IMR-90 (cell line): ENCODE data around the gene FERMT2. TPM values are rescaled to one million over a fixed set of nuclear protein-coding genes. Genes with fewer than 3 reads are reported as not detected.

ENCODE experiments used
- ATAC-seq: fragments of 200-7000 bp; cut with Tn5 transposase; 2 replicates; pipeline ENCODE4 v1.9.1; 2020; ENCODE audit warnings: low read depth, mild to moderate bottlenecking, moderate library complexity
- BruUV-seq: library from RNA; stranded (reverse); fragments of 400-500 nt; replicated peaks from 2 replicates; lab custom pipeline; 2021; lab: Mats Ljungman, UMichigan
- CTCF ChIA-PET: fragments of 300-600 bp; formaldehyde crosslinking; extraction: SDS; loops from one replicate; lab custom pipeline; 2021; ENCODE audit warnings: antibody characterized with exemption; lab: Yijun Ruan, JAX
- POLR2A ChIA-PET: fragments of 300-600 bp; sonication (Branson Sonifier 250); formaldehyde crosslinking; loops from one replicate; lab custom pipeline; 2022; ENCODE audit warnings: antibody characterized with exemption; ENCODE audit not compliant: unreplicated experiment; lab: Charles Lee
- DNase-seq: peaks from one replicate; pipeline ENCODE4 v3.0.0; 2013
- H2AFZ ChIP-seq: replicated peaks from 2 replicates; pipeline ENCODE3; 2013; ENCODE audit warnings: low read length, mild to moderate bottlenecking; ENCODE audit not compliant: poor library complexity
- H2AK5ac ChIP-seq: 2 replicates; pipeline ENCODE4 v1.6.1; 2013; ENCODE audit warnings: low read depth, low read length, inconsistent platforms
- H2AK9ac ChIP-seq: replicated peaks from 2 replicates; pipeline ENCODE3; 2013; ENCODE audit warnings: mild to moderate bottlenecking, low read depth, low read length, moderate library complexity; ENCODE audit not compliant: poor library complexity
- H2BK120ac ChIP-seq: 2 replicates; pipeline ENCODE4 v1.6.1; 2013; ENCODE audit warnings: low read depth, low read length, inconsistent platforms
- H2BK15ac ChIP-seq: 3 replicates; pipeline ENCODE4 v1.6.1; 2013; ENCODE audit warnings: low read depth, low read length, inconsistent platforms
- H2BK20ac ChIP-seq: 2 replicates; pipeline ENCODE4 v1.6.1; 2013; ENCODE audit warnings: low read depth, mild to moderate bottlenecking, inconsistent platforms, low read length, moderate library complexity
- H2BK5ac ChIP-seq: 2 replicates; pipeline ENCODE4 v1.6.1; 2013; ENCODE audit warnings: mild to moderate bottlenecking, low read depth, low read length, inconsistent platforms; ENCODE audit not compliant: poor library complexity, severe bottlenecking
- H3K14ac ChIP-seq: replicated peaks from 2 replicates; pipeline ENCODE4 v1.6.1; 2013; ENCODE audit warnings: low read depth, low read length, inconsistent platforms
- H3K18ac ChIP-seq: 2 replicates; pipeline ENCODE4 v1.6.1; 2013; ENCODE audit warnings: low read depth, low read length, control low read depth
- H3K23ac ChIP-seq: 2 replicates; pipeline ENCODE4 v1.6.1; 2013; ENCODE audit warnings: low read depth, low read length, inconsistent platforms
- H3K27ac ChIP-seq: 2 replicates; pipeline ENCODE4 v1.5.1; 2013; ENCODE audit warnings: mild to moderate bottlenecking, control low read depth, low read length; ENCODE audit not compliant: insufficient read depth
- H3K27me3 ChIP-seq: 2 replicates; pipeline ENCODE4 v1.6.1; 2013; ENCODE audit warnings: low read length; ENCODE audit not compliant: control insufficient read depth, insufficient read depth
- H3K36me3 ChIP-seq: 2 replicates; pipeline ENCODE4 v1.6.1; 2013; ENCODE audit warnings: low read length, mixed read lengths; ENCODE audit not compliant: control insufficient read depth, insufficient read depth
- H3K4ac ChIP-seq: 2 replicates; pipeline ENCODE4 v1.6.1; 2013; ENCODE audit warnings: low read depth, low read length, inconsistent platforms
- H3K4me1 ChIP-seq: 2 replicates; pipeline ENCODE4 v1.6.1; 2013; ENCODE audit warnings: low read length, mixed read lengths; ENCODE audit not compliant: control insufficient read depth, insufficient read depth
- H3K4me2 ChIP-seq: 2 replicates; pipeline ENCODE4 v1.6.1; 2013; ENCODE audit warnings: low read depth, mild to moderate bottlenecking, control low read depth, low read length, moderate library complexity
- H3K4me3 ChIP-seq: 2 replicates; pipeline ENCODE4 v1.5.1; 2013; ENCODE audit warnings: low read depth, mild to moderate bottlenecking, control low read depth, low read length, moderate library complexity; ENCODE audit not compliant: insufficient read depth
- H3K56ac ChIP-seq: 2 replicates; pipeline ENCODE4 v1.6.1; 2013; ENCODE audit warnings: low read length, inconsistent platforms; ENCODE audit not compliant: insufficient read depth; ENCODE audit errors: extremely low read depth
- H3K79me1 ChIP-seq, 2 experiments: 2 replicates each; pipeline ENCODE4 v1.6.1; 2013; ENCODE audit warnings: low read length in 2 of 2, inconsistent platforms in 1 of 2, low read depth in 1 of 2
- H3K9ac ChIP-seq: 2 replicates; pipeline ENCODE4 v1.6.1; 2013; ENCODE audit warnings: low read depth, low read length, control low read depth
- H3K9me1 ChIP-seq: 2 replicates; pipeline ENCODE4 v1.6.1; 2013; ENCODE audit warnings: low read length, inconsistent platforms; ENCODE audit not compliant: insufficient read depth
- H3K9me3 ChIP-seq: 2 replicates; pipeline ENCODE4 v1.6.1; 2013; ENCODE audit warnings: low read length; ENCODE audit not compliant: control insufficient read depth, insufficient read depth
- H4K20me1 ChIP-seq: 2 replicates; pipeline ENCODE4 v1.6.1; 2013; ENCODE audit warnings: low read length, inconsistent platforms; ENCODE audit not compliant: insufficient read depth
- H4K5ac ChIP-seq: 2 replicates; pipeline ENCODE4 v1.6.1; 2013; ENCODE audit warnings: mild to moderate bottlenecking, low read depth, low read length, control low read depth
- H4K8ac ChIP-seq, 2 experiments: 2 replicates each; pipeline ENCODE4 v1.6.1; 2013; ENCODE audit warnings: low read depth in 2 of 2, low read length in 2 of 2, control low read depth in 1 of 2, inconsistent platforms in 1 of 2
- H4K91ac ChIP-seq: 2 replicates; pipeline ENCODE4 v1.6.1; 2013; ENCODE audit warnings: low read depth, low read length, inconsistent platforms; ENCODE audit not compliant: insufficient read depth
- FOS ChIP-seq: fragments of 150-350 bp; IDR thresholded peaks from 2 replicates; pipeline ENCODE4 v1.6.1; 2016; ENCODE audit warnings: low read depth, low read length
- MAZ ChIP-seq: IDR thresholded peaks from 2 replicates; pipeline ENCODE4 v1.6.1; 2012; ENCODE audit warnings: low read depth, mild to moderate bottlenecking, low read length, improper control_type of control experiment, moderate library complexity, borderline replicate concordance
- NFE2L2 ChIP-seq: fragments of 150-350 bp; IDR thresholded peaks from 2 replicates; pipeline ENCODE4 v1.6.1; 2016; ENCODE audit warnings: low read depth, mild to moderate bottlenecking, low read length
- WGBS, 2 experiments: methylation state at CpG; one replicate each; pipeline versions ENCODE4 v1.1.5 to v1.1.7; 2013; ENCODE audit warnings: missing lambda C conversion rate in 2 of 2; ENCODE audit not compliant: insufficient read length in 1 of 2; ENCODE audit errors: extremely low coverage in 2 of 2; 5-methylcytosine and 5-hydroxymethylcytosine counted together
- dilution Hi-C: fragments of 300-500 bp; cut with HindIII; formaldehyde crosslinking; loops from one replicate; pipeline ENCODE4 v1.14.3; 2018; ENCODE audit warnings: low sequenced_read_pairs; ENCODE audit not compliant: unreplicated experiment
- in situ Hi-C: fragments of 300-500 bp; cut with MboI; formaldehyde crosslinking; loops from 3 replicates; pipeline ENCODE4 v1.14.3; 2019; ENCODE audit warnings: low sequenced_read_pairs, inconsistent platforms, mixed read lengths
- intact Hi-C: fragments of 100-400 bp; cut with micrococcal nuclease; formaldehyde crosslinking; loops from 2 replicates; pipeline ENCODE4 v1.10.0; 2022
- polyA plus RNA-seq, 3 experiments: library from polyadenylated mRNA; depleted of rRNA; stranded (reverse); fragments of >200 nt; gene quantifications; 2 replicates each; pipeline ENCODE4 v1.2.3, GENCODE V29; 2012; ENCODE audit warnings: low replicate concordance in 1 of 3
- total RNA-seq: library from RNA; depleted of rRNA; stranded (reverse); fragments of >200 nt; gene quantifications from 2 replicates; pipeline ENCODE4 v1.2.3, GENCODE V29; 2012

The FERMT2 gene
- total and polyA plus RNA-seq, 2 of the 4 experiments (the other 2 are of a cell fraction): 131 to 217 TPM

DNA sequence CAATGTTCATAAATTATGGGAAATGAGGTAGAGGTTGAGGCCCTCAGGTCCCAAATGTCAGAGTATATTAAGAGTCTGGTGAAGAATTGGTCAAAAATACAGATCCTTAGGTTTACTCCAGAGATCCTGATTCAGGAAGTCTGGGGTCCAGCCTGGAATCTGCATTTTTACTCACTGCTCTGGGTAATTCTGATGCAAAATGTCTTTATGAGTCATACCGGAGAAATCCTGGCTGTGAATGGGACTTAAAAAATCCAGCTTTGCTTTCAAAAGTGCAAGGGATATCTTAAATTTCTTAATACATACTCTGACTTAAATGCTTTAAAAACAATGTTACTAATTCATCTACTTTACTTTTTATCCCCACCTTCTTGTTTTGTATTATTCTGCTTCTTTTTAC lies 74.5 kb downstream of the FERMT2 start:
- Histone ChIP-seq H3K9ac (no peak overlapping the region), H3K4ac (no peak overlapping the region), H3K9me3 (no peaks in the 10 kb centered on the region), H2AFZ (no peak overlapping the region), H2BK5ac (peak overlapping the region; percentile 85), H4K91ac (no peak overlapping the region), H3K56ac (no peak overlapping the region), H3K79me1 (peaks cover 31 to 64% of the 10 kb centered on the region in 2 experiments), H2AK5ac (no peak overlapping the region), H3K18ac (peak overlapping the region; percentile 14; the same call in 1 of the 2 replicates), H3K4me3 (no peak overlapping the region), H2AK9ac (no peak overlapping the region), H3K36me3 (peaks cover 45% of the 10 kb centered on the region), H3K27me3 (no peaks in the 10 kb centered on the region), H3K23ac (no peak overlapping the region), H3K4me1 (peaks cover 16% of the 10 kb centered on the region), H4K8ac (peak overlapping the region in 1 of 2 experiments; percentile 24; a peak in 1 of 4 replicates), H4K5ac (no peak overlapping the region; the same call in 1 of the 2 replicates), H3K14ac (no peak overlapping the region), H3K27ac (peak overlapping the region; percentile 60; the same call in 1 of the 2 replicates), H3K9me1 (peaks cover 7% of the 10 kb centered on the region; the same call in 1 of the 2 replicates), H2BK20ac (no peak overlapping the region; the same call in 1 of the 2 replicates), H4K20me1 (peaks cover 4% of the 10 kb centered on the region; the same call in 1 of the 2 replicates), H2BK120ac (no peak overlapping the region), H3K4me2 (peak overlapping the region; percentile 49; the same call in 1 of the 2 replicates), H2BK15ac (0 out of 3 replicates have a peak overlapping the region, but pooled peaks have one; percentile 6)
- in situ Hi-C loops (no loop called here), dilution Hi-C loops (no loop called here), intact Hi-C loops (loop anchor here (1.0 to 5.0 kb wide), 3 partner anchors 35 to 71 kb away; no protein-coding TSS in a partner anchor)
- DNase-seq (peak; percentile 77), ATAC-seq (peak; percentile 66)
- no CpG with 5 or more reads among the region's 1 CpG for WGBS, 2 experiments
- BruUV-seq: no TSS peak
- ChIA-PET POLR2A (interaction anchor here (0.5 kb wide), 1 partner anchor 37 kb away, joined by 7 read pairs; no protein-coding TSS in a partner anchor), CTCF (no interaction called here)
- TF ChIP-seq MAZ (no peak), FOS (peak; percentile 62; the same call in 1 of the 2 replicates), NFE2L2 (no peak)
